HG03432 (cell line): ENCODE measurements around the gene BRD7.

ENCODE experiments used
- ATAC-seq: cut with Tn5 transposase; IDR thresholded peaks from one replicate; pipeline ENCODE4 v1.9.1; 2021; ENCODE audit warnings: mild to moderate bottlenecking, moderate library complexity; ENCODE audit not compliant: unreplicated experiment

BRD7 gene

DNA sequence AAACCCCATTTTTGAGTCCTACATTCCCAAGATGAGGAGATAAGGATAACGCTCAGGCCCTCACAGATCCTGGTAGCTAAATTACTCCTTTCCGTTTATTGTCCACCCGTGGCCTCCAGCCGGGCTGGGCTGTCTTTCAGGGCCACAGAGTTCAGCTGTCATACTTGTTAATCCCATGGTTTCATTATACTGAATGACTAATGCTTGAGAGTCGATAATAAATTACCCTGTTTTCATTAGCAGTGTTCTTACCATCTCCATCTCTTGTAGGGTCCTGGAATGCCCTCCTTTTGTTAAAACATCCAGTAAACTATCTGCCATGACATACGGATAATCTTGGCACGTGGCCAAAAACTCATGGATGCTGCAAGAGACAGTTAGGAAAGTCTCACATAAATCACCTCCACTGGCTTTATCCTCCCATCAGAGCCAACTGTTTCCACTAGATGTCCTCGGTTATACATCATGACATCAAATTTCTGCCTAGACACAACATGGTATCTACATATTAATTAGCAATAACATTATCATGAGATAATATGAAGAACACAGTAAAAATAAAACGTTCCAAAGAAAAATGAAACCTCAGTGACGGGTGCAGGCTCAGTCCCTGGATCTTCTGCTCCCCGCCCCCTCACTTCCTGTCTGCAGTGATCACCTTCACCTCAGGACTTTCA lies 45.3 kb downstream of the BRD7 start:
- ATAC-seq: no peak

DNA sequence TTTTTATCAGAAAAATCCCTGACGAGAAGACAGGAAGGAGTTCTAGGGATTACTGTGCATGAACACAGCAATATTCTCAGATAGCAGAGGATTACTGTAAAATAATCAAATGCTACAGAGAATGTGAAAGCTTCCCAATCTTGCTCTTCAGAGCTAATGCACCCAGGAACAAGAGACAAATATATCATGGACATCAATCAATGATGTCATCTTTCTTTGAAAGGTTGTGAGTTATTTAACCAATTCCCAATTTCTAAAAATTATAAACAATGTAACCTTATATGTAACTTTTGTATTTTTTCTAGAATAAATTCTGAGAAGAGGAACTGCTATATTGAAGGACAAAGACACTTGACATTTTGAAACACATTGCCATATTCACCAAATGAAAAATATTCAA lies 46.5 kb downstream of the BRD7 start:
- no peak for ATAC-seq

DNA sequence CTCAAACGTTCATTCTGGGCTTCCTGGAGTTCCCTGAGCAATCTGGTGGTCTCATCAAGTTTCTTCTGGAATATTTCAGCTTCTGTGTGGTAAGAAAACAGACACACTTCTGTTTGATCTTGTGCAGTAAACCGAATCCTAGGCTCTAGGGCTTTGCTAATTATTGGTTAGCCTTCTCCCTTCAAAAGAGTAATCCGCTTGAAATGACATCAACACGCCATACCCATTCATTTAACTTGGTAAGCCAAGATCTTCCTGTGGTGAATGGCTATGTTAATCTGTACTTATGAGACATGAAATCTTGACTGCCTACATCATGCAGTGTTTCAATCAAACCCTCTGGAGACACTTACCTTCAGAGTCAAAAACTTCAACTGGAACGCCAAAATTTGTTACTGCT lies 48.5 kb downstream of the BRD7 start:
- no peak for ATAC-seq

DNA sequence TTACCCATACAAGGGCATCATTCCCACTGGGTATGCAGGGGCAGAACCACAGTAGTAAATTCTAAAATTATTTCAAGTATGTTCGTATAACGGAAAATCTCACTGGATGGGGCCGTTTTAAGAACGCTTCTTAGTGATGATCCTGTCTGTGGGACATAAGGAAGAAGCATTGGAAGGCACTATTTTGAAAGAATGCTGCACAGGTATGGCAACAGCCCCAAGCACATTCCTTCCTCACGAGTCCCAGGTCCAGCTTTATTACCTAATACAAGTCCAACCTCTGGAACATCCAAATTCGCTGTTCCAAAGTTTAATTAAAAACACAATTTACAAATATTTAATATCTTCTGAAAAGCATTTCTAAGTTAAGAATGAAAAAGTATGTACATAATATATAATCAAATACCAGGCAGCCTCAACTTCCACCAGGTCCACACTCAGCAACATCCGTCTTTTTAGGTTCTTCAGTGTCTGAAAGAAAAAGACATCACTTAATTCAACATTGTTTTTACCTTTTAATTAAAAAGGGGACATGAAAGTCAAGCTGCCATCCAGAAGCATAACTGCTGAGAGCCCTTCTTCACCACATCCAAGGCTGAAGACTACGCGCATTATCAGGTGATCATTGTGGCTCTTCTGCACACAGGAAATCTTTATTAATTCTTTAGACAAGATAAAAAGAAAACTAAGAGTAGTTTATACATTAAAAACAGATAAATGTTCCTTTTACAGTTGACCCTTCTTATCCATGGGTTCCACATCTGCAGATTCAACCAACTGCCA lies 49.8 kb downstream of the BRD7 start:
- ATAC-seq: no peak

DNA sequence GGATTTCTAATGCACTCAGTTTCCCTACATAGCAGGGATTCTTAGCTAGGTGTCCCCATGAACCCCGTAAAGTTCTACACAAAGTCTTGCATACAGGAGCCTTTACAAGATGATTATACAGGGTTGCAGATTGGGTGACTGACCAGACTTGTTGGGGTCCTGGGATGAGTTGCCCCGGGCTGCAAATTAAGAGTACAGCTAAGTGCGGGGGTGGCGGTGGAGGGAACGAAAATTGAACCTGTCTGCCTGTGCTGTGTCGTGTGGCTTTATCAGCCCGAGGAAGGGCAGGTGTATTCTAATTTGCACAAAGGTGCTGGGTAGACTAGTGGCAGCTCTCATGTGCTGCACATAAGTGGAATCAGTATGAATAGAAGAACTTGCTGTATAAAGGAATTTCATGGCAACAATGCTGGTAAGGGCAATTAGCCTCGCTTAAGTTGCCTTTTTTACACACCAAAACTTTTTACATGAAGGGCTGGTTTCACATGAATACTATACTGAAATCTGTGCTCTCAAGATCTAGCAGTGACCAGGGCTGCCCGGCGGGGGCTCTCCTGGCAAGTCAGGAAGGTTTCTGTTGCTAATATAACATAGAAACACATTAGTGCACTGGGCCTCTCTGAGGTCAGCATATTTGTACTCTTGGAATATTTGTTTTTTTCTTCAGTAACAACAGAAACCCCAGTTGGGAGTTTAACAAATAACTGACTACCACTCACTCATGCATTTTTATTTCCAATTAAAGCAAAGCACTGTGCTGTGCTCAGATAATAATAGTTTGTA lies 51.7 kb downstream of the BRD7 start:
- ATAC-seq: no peak

DNA sequence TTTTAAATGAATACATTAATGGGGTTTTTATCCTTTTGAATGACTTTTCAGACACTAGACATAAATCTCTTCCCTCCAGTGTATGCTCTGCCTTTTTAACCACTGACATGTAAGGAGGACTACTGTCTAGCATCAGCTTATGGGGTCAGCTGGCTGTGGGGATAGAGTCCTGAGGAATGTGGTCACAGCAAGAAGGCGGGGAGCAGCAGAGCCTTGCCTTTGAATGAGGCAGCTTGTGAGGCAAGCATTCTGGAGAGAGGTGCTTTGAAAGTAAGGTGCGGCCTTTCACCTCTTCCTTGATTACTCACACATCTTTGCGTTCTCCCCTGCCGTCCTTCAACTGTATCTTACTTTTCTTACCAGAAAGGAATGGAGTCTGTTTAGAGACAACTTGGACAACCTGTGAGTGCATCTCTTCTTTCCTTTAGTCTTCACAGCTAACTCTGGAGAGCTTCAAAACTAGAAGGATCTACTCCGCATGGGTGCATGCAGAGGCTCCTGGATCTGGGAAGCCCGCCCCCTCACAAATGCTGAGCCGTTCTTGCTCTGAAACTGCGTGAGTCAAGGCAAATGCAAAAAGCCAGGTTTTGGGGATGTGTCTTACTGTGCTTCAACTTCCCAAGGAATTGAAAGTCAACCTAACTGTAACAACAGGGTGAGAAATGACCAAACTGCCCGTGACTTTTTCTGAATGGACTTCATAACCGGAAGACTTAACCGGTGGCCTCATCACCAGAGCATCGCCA lies 52.5 kb downstream of the BRD7 start:
- no peak for ATAC-seq

DNA sequence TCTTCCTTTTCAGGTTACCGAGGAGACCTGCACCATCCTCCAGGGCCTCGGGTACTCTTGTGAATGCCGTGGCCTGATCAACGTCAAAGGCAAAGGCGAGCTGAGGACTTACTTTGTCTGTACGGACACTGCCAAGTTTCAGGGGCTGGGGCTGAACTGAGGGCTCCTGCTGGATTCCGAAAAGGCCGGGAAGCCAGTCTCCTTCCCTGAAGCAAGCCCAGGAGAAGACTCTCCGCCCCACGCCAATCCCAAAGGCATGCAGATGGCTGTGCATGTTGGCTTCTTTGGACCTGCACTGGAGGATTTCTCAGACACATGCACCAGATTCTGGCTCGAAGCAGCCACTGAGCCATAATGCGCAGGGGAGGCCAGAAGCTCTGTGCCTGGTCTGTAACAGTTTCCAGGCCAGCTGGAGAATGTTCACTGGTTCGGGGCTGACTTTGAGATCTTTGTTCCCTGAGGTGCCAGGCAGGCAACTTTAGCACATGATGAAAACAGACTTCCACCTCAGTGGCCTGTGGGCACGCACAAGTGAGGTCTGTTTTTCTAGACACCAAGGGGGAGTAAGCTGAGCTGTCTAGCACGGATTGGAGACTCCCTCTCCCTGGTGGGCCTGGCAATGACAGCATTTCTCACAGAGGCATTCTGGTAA lies 53.3 kb downstream of the BRD7 start:
- ATAC-seq: no peak

DNA sequence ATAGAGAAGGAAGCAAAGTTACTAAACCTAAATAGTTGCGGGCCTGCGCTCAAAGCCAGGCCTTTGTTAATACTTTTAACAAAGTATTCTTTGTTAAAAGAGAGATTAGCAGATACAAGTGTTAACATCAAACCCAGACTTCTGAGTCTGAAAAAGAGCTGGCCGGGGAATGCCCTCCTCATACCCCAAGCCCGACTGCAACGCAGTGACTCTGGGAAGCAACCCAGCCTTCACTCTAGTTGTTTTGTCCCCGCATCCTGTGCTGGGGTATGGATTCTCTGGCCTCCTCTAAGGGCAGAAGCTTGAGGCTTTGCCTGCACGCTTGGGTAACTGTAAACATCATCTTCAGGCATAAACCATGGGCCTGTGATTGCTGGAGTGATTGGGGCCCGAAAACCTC lies 54.1 kb downstream of the BRD7 start:
- no peak for ATAC-seq

DNA sequence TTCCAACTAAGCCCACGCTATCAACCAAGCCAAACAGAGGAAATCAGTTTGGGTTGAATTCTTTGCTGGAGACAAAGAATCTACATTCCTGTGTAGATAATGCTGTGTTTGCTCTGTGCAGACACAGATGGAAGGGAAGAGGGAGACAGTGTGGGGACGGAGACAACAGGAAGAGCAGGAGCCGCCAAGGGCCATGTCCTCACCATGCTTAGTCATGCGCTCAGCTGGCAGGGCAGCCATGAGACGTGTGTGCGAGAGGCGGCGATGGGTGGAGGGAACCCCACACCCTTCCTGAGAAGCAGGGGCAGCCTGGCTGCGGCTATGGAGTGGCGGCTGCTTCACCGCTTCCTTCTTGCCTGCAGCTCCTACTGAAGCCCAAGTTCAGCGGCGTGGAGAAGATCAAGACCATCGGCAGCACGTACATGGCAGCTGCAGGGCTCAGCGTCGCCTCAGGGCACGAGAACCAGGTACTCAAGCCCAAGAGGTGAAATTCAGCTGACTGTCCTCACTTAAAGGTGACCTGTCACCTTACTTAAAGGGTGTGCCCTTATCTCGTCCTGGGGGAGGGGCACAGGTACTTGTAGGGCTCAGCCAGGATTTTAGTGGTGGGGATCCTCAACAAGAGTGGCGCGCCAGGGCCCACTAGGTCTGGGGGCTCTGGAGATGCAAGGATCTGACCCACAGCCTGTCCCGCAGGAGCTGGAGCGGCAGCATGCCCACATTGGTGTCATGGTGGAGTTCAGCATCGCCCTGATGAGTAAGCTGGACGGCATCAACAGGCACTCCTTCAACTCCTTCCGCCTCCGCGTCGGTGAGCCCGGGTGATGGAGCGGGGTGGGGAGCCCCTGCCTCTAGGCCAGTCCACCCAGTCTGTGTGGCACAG lies 55.0 kb downstream of the BRD7 start:
- ATAC-seq: no peak

DNA sequence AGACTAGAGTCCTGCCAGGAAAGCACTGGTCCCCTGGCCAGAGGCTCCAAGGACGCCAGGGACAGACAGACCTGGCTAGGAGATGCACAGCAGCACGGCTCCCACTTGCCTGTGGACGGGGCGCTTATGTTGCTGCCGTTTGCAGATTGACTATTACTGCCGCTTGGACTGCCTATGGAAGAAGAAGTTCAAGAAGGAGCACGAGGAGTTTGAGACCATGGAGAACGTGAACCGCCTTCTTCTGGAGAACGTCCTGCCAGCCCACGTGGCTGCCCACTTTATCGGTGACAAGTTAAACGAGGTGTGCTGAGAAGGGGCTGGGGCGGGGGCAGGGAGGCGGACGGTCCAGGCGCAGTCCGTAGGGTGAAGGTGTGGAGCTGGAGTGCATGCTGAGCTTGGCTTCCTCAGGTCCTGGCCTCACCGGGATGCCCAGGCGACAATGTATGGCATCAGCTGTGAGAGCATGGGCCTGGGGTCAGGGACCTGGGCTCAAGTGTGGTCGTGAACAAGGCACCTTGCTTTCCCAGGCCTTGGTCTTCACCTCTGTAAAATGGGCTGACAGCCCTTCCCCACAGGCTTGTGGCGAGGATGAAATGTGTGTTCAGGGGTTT lies 56.8 kb downstream of the BRD7 start:
- ATAC-seq: no peak

DNA sequence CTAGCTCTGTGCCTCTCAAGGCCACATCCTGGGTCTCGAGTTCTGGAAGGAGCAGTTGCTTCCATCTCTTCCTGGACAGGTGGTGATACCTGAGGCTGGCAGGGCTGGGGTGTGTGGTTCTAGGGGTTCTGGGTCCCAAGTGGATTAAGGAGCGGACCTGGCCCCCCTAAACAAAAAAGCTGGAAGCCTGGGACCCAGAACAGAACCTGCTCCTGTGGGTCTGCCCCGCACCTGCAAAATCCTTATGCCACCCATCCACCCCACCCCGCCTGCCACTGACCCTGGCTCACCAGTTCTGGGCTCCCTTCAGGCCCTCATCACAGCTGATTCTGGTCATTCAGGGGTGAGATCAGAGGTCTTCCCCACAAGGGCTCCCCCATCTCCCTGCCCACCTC lies 57.7 kb downstream of the BRD7 start:
- ATAC-seq: no peak

DNA sequence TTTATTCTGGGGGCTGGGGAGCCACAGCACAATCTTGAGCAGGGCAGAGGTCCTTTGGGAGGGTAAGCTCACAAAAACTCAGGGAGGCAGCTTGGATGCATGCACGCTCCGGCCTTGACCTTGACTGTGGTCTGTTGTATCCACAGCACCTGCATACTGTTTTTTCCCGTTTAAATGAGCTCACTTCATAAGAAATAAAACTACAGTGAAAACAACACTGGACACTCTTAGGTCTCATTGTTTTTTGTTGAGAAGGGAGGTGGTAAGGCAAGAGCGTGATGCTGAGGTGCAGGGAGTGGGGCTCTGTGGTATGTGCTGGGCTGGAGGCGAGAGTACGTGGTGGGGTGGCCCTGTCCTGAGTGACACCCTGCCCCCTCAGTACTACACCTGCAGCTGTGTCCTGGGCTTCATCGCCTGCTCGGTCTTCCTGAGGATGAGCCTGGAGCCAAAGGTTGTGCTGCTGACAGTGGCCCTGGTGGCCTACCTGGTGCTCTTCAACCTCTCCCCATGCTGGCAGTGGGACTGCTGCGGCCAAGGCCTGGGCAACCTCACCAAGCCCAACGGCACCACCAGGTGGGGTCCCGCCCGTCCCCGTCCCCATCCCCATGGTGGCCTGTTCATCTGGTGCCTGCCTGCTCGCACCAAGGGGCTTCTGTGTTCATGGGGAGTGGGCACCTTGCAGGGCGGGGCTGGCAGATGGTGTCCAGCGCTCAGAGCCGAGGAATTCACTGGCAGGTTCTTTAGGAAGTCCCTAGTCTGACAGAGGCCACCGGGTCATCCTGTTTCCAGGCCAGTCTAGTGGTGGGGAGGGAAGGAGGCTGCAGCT lies 58.3 kb downstream of the BRD7 start:
- ATAC-seq: no peak

DNA sequence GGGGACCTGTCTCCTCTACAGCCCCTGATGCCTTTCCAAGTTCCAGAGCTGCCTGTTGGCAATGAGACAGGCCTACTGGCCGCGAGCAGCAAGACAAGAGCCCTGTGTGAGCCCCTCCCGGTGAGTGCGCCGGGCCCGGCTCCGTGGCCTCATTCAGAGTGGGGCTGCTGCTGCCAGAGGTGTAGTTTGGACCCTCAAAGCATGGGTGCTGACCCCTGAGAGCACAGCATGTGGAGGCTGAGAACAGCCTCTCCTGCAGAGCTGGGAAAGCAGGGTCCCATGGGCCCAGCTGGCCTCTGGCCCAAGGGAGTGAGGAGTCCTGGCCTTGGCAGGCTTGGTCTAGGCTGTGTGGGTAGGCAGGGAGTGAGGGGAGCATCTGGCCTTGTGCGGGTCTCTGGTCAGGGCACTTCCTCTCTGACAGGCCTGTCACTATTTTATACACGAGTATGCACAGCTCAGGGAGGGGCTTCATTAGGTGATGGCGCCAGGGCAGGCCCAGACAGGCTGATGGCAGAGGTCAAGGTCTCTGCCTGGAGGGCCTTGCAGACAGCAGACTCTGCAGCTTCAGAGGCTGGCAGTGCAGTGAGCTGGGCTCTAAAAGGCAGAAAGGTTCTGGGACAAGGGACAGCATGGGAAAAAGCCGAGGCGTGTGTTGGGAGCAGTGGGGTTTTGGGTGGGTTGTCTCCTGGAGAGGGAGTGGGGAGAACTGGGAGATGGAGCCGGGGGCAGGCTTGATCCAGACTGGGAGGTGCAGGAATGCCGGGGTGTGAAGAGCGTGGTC lies 59.1 kb downstream of the BRD7 start:
- ATAC-seq: no peak

DNA sequence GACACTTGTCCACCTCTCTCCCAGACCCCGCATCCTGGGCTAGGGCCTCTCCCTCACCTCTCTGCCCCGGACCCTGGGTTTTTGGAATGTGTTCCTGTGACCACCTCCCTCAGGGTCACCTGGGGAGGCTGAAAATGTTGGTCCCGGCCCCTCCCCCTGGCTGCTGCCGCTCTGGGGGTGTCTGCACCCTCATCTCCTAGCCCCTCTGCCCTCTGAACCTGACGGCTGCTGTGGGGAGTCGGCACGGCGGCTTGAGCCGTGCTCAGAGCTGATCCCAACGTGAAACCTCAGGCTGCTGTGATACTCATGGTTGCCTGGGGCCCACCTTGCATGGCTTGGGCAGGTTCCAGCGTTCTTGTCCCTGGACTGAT lies 59.6 kb downstream of the BRD7 start:
- no peak for ATAC-seq

DNA sequence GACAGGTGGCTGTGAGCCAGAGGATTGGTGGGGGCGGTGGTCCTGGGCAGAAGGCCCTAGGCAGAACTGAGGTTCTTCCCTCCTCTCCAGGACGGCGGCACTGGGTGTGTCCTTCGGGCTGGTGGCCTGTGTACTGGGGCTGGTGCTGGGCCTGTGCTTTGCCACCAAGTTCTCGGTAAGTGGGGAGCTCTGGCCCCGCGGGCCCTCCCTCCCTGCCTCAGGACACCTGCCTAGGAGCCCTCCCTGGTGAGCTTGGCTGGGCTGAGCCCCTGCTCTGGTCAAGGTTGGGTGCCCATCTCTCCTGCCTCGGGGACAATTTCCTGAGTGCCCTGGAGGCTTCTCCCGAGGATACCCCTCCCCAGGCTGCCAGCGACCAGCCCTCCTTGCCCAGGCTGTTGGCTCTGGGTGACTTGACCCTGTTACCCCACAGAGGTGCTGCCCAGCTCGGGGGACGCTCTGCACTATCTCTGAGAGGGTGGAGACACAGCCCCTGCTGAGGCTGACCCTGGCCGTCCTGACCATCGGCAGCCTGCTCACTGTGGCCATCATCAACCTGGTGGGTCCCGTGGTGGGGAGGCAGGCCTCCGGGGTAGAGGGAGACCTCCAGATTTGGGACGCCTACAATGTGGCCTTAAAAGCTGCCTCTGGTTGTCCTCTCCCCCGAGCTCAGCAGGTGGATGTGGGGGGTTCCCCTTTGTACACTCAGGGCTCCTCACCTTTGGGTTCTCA lies 60.4 kb downstream of the BRD7 start:
- no peak for ATAC-seq

DNA sequence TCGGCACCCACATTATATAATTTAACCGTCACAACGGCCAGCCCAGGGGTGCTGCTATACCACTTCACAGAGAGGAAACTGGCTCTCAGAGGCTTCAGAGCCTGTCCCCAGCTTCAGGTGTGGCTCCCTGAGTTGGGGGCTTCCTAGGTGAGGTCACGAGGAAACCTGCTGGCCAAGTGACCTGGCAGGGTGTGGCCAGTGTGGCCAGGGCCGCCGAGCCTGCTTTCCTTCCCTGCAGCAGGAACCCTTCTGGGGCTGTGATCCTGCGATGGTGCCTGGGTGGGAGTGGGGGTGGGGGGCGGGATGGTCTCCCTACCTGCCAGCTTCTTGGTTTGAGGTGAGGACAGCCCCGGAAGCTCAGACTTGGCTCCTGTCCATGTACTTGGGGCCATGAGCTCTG lies 62.5 kb downstream of the BRD7 start:
- no peak for ATAC-seq

DNA sequence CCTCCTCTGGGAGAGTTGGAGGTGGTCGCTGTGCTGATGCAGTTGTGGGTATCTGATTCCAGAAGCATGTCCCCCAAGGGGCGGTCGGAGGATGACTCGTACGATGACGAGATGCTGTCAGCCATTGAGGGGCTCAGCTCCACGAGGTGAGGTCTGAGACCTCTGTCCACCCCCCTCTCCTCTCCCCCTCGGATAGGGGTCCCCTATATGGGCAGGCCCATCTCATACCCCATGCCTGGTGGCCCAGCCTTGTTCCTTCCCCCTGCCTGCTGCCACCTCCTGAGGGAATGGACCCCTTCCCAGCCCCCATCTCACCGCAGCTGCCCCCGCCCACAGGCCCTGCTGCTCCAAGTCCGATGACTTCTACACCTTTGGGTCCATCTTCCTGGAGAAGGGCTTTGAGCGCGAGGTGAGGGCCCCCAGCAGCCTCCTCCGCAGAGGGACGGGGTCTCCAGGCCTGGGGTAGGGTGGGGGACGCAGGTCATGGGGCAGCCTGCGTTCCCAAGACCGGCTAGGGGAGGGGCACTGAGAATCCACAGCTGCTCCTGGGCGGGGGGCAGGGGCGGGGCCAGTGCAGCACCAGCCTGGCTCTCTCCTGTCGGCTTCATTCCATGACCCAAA lies 63.2 kb downstream of the BRD7 start:
- ATAC-seq: no peak
